ENCODE results near the gene HMGN2.
"Not testable (repeated sequence)": the region's sequence is repeated elsewhere in the genome, so short reads cannot be mapped to it uniquely, and the experiment has no call there.

HMGN2 gene

GRCh38 chr1:26477446-26478152 lies 5.4 kb downstream of the HMGN2 start:
- DNase-seq, result no peak

GRCh38 chr1:26478159-26478558 lies 5.9 kb downstream of the HMGN2 start:
- no peak for DNase-seq

GRCh38 chr1:26478988-26479387 lies 6.7 kb downstream of the HMGN2 start:
- no peak for DNase-seq

- peak; percentile 74 for DNase-seq
These were observed 10.7 kb downstream of the HMGN2 start for GRCh38 chr1:26482921-26483320.

GRCh38 chr1:26483980-26484379 lies 11.7 kb downstream of the HMGN2 start:
- DNase-seq, result peak; percentile 78

- DNase-seq, result no peak
These were observed 17.9 kb downstream of the HMGN2 start for GRCh38 chr1:26490155-26490554.

GRCh38 chr1:26493267-26493666 lies 21.0 kb downstream of the HMGN2 start:
- no peak for DNase-seq

GRCh38 chr1:26493938-26494337 lies 21.7 kb downstream of the HMGN2 start:
- no peak for DNase-seq

- DNase-seq, result no peak
These were observed 24.6 kb downstream of the HMGN2 start for GRCh38 chr1:26496861-26497260.

GRCh38 chr1:26498894-26499293 lies 26.7 kb downstream of the HMGN2 start:
- no peak for DNase-seq

- peak; percentile 84 for DNase-seq
These were observed 28.4 kb downstream of the HMGN2 start for GRCh38 chr1:26500488-26501175.

- peak; percentile 38 for DNase-seq
These were observed 38.5 kb downstream of the HMGN2 start for GRCh38 chr1:26510711-26511110.

- not testable (repeated sequence) for DNase-seq
These were observed 43.6 kb downstream of the HMGN2 start for GRCh38 chr1:26515836-26516235.

- DNase-seq, result no peak
These were observed 44.9 kb downstream of the HMGN2 start for GRCh38 chr1:26516987-26517765.

- no peak for DNase-seq
These were observed 45.5 kb downstream of the HMGN2 start for GRCh38 chr1:26517766-26518049.

GRCh38 chr1:26518355-26518754 lies 46.1 kb downstream of the HMGN2 start:
- DNase-seq, result no peak

- DNase-seq, result no peak
These were observed 48.1 kb downstream of the HMGN2 start for GRCh38 chr1:26520339-26520738.

GRCh38 chr1:26521669-26522030 lies 49.4 kb downstream of the HMGN2 start:
- no peak for DNase-seq

- DNase-seq, result no peak
These were observed 49.8 kb downstream of the HMGN2 start for GRCh38 chr1:26522073-26522472.

GRCh38 chr1:26524181-26524580 lies 51.9 kb downstream of the HMGN2 start:
- no peak for DNase-seq
